ENCODE results near the gene LRP2. TPM values are rescaled to one million over a fixed set of nuclear protein-coding genes. Genes with fewer than 3 reads are reported as not detected.

Gene LRP2
- polyA plus RNA-seq, 1 of the 3 experiments (the other 2 are of a cell fraction), result not detected

DNA sequence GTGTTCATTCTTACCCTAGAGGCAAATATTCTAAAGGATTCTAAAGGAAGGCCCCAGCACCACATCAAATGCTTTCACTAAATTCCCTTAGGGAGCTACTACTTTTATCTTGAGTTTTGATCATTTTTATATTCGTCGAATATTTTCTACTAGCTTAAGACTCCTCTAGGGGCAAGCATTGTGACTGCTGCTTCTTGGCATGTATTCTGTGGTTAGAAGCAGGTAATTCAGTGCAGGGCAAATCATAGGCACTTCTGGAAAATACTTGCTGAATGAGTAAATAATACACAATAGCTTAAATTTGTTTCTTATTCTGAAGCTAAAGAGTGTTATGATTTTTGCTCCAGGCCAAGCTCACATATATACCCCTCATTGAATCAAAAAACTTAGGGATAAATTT, 136.4 kb downstream of the LRP2 start:
- TF ChIP-seq, protein P1, sequence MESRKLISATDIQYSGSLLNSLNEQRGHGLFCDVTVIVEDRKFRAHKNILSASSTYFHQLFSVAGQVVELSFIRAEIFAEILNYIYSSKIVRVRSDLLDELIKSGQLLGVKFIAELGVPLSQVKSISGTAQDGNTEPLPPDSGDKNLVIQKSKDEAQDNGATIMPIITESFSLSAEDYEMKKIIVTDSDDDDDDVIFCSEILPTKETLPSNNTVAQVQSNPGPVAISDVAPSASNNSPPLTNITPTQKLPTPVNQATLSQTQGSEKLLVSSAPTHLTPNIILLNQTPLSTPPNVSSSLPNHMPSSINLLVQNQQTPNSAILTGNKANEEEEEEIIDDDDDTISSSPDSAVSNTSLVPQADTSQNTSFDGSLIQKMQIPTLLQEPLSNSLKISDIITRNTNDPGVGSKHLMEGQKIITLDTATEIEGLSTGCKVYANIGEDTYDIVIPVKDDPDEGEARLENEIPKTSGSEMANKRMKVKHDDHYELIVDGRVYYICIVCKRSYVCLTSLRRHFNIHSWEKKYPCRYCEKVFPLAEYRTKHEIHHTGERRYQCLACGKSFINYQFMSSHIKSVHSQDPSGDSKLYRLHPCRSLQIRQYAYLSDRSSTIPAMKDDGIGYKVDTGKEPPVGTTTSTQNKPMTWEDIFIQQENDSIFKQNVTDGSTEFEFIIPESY (IDR thresholded peaks at IDR 0.05; ENCODE audit: borderline replicate concordance, low read depth), result no peak
- TF ChIP-seq MXI1 (IDR thresholded peaks at IDR 0.05; ENCODE audit: low read depth, low read length), result no peak
- TF ChIP-seq, protein P2, sequence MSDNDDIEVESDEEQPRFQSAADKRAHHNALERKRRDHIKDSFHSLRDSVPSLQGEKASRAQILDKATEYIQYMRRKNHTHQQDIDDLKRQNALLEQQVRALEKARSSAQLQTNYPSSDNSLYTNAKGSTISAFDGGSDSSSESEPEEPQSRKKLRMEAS (IDR thresholded peaks at IDR 0.05; ENCODE audit: low read depth), result no peak
- no peak for TF ChIP-seq GATA2 (CRISPR knock-in tag; IDR thresholded peaks at IDR 0.05)
- no peak for TF ChIP-seq ELF1 (IDR thresholded peaks at IDR 0.05)
- no peak for TF ChIP-seq SMC3 (IDR thresholded peaks at IDR 0.05; ENCODE audit: low read depth, low read length)
- no peak for TF ChIP-seq TCF12 (IDR thresholded peaks at IDR 0.05)
- no peak for TF ChIP-seq NFIC (IDR thresholded peaks at IDR 0.05; ENCODE audit: borderline replicate concordance)
- TF ChIP-seq, protein P3, sequence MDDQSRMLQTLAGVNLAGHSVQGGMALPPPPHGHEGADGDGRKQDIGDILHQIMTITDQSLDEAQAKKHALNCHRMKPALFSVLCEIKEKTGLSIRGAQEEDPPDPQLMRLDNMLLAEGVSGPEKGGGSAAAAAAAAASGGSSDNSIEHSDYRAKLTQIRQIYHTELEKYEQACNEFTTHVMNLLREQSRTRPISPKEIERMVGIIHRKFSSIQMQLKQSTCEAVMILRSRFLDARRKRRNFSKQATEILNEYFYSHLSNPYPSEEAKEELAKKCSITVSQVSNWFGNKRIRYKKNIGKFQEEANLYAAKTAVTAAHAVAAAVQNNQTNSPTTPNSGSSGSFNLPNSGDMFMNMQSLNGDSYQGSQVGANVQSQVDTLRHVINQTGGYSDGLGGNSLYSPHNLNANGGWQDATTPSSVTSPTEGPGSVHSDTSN (IDR thresholded peaks at IDR 0.05), result no peak
- TF ChIP-seq YY1 (IDR thresholded peaks at IDR 0.05; ENCODE audit: low read depth), result no peak
- TF ChIP-seq EP300 (IDR thresholded peaks at IDR 0.05; ENCODE audit: borderline replicate concordance in 1 of 2, low read depth in 1 of 2, low read length in 1 of 2), result no peak
- TF ChIP-seq EZH2phosphoT487 (IDR thresholded peaks at IDR 0.05; ENCODE audit: borderline replicate concordance, low read depth), result no peak
- TF ChIP-seq, protein P4, sequence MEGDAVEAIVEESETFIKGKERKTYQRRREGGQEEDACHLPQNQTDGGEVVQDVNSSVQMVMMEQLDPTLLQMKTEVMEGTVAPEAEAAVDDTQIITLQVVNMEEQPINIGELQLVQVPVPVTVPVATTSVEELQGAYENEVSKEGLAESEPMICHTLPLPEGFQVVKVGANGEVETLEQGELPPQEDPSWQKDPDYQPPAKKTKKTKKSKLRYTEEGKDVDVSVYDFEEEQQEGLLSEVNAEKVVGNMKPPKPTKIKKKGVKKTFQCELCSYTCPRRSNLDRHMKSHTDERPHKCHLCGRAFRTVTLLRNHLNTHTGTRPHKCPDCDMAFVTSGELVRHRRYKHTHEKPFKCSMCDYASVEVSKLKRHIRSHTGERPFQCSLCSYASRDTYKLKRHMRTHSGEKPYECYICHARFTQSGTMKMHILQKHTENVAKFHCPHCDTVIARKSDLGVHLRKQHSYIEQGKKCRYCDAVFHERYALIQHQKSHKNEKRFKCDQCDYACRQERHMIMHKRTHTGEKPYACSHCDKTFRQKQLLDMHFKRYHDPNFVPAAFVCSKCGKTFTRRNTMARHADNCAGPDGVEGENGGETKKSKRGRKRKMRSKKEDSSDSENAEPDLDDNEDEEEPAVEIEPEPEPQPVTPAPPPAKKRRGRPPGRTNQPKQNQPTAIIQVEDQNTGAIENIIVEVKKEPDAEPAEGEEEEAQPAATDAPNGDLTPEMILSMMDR (IDR thresholded peaks at IDR 0.05), result no peak
- H3K27me3 ChIP-seq (ENCODE audit: insufficient read depth), result no peaks in the 10 kb centered on the region
- H3K9ac ChIP-seq, result no peak overlapping the region
- H3K27ac ChIP-seq (ENCODE audit: low read depth in 2 of 2, low read length in 1 of 2), result no peak overlapping the region
- H3K4me2 ChIP-seq, result no peak overlapping the region
- H2AFZ ChIP-seq (ENCODE audit: low read depth), result no peak overlapping the region
- H3K36me3 ChIP-seq (replicated peaks in 1 of 2; ENCODE audit: control insufficient read depth in 1 of 2, insufficient read depth in 2 of 2, low read length in 1 of 2), result no peaks in the 10 kb centered on the region
- no peaks in the 10 kb centered on the region for H4K20me1 ChIP-seq (ENCODE audit: insufficient read depth)
- H3K4me3 ChIP-seq (ENCODE audit: low read depth in 2 of 2, low read length in 1 of 2), result no peak overlapping the region
- H3F3A ChIP-seq (replicated peaks; ENCODE audit: insufficient read depth), result no peaks in the 10 kb centered on the region
- 75% methylated on average over 2 of the region's 2 CpGs for WGBS (ENCODE audit: low lambda C conversion rate)
- no peaks in the 10 kb centered on the region for H3K4me1 ChIP-seq (ENCODE audit: control insufficient read depth in 1 of 2, insufficient read depth in 2 of 2, low read depth in 1 of 2, low read length in 1 of 2)
- POLR2A ChIA-PET, result no interaction called here
- no peaks in the 10 kb centered on the region for H3K9me3 ChIP-seq
- no peak for DNase-seq
- no peaks in the 10 kb centered on the region for H3K79me2 ChIP-seq (ENCODE audit: insufficient read depth)
- H3K9me2 ChIP-seq, result no peaks in the 10 kb centered on the region
- CTCF ChIA-PET, result interaction anchor here (1.3 kb wide), 1 partner anchor 116 kb away, joined by 5 read pairs; no protein-coding TSS in a partner anchor
